Immature natural killer cell (primary cell): ENCODE measurements around the gene PTK6. TPM values are rescaled to one million over a fixed set of nuclear protein-coding genes. Genes with fewer than 3 reads are reported as not detected.
A peak's percentile ranks its signal among the peaks of the same experiment; 100 is the strongest.
"Not testable (repeated sequence)": the region's sequence is repeated elsewhere in the genome, so short reads cannot be mapped to it uniquely, and the experiment has no call there.

Experiments used
- DNase-seq, 3 donors: peaks; one replicate each; pipeline ENCODE4 v3.0.0; 2022; ENCODE audit warnings: mixed read lengths in 1 of 3
- H3K27ac Mint-ChIP-seq, 6 donors: one replicate each; pipeline ENCODE4 v1.8.0; 2020; ENCODE audit warnings: mixed read lengths in 6 of 6, mild to moderate bottlenecking in 5 of 6, inconsistent platforms in 4 of 6, moderate library complexity in 3 of 6
- H3K27me3 Mint-ChIP-seq, 3 donors: one replicate each; pipeline ENCODE4 v1.8.0; 2020 to 2021; ENCODE audit warnings: low read depth in 3 of 3, mild to moderate bottlenecking in 3 of 3, mixed read lengths in 3 of 3, moderate library complexity in 3 of 3, inconsistent platforms in 1 of 3
- H3K36me3 Mint-ChIP-seq, 3 donors: one replicate each; pipeline ENCODE4 v1.8.0; 2020; ENCODE audit warnings: mixed read lengths in 3 of 3, inconsistent platforms in 2 of 3, mild to moderate bottlenecking in 2 of 3
- H3K4me1 Mint-ChIP-seq, 2 donors: one replicate each; pipeline ENCODE4 v1.8.0; 2020; ENCODE audit warnings: inconsistent platforms in 2 of 2, mild to moderate bottlenecking in 2 of 2, mixed read lengths in 2 of 2, moderate library complexity in 1 of 2
- H3K4me3 Mint-ChIP-seq, 5 donors: one replicate each; pipeline ENCODE4 v1.8.0; 2020; ENCODE audit warnings: mild to moderate bottlenecking in 5 of 5, mixed read lengths in 5 of 5, inconsistent platforms in 3 of 5, moderate library complexity in 3 of 5
- H3K9me3 Mint-ChIP-seq, 6 donors: one replicate each; pipeline ENCODE4 v1.8.0; 2020; ENCODE audit warnings: mild to moderate bottlenecking in 6 of 6, mixed read lengths in 6 of 6, inconsistent platforms in 4 of 6, moderate library complexity in 3 of 6
- polyA plus RNA-seq, 3 donors: library from polyadenylated mRNA; unstranded; fragments of 300-500 nt; fragmentation: Illumina TruSeq; gene quantifications; one replicate each; pipeline ENCODE4 v1.2.3, GENCODE V29; 2021

The PTK6 gene
- polyA plus RNA-seq, 3 donors from 2014 or later: 0.37 TPM; not detected in 2

DNA sequence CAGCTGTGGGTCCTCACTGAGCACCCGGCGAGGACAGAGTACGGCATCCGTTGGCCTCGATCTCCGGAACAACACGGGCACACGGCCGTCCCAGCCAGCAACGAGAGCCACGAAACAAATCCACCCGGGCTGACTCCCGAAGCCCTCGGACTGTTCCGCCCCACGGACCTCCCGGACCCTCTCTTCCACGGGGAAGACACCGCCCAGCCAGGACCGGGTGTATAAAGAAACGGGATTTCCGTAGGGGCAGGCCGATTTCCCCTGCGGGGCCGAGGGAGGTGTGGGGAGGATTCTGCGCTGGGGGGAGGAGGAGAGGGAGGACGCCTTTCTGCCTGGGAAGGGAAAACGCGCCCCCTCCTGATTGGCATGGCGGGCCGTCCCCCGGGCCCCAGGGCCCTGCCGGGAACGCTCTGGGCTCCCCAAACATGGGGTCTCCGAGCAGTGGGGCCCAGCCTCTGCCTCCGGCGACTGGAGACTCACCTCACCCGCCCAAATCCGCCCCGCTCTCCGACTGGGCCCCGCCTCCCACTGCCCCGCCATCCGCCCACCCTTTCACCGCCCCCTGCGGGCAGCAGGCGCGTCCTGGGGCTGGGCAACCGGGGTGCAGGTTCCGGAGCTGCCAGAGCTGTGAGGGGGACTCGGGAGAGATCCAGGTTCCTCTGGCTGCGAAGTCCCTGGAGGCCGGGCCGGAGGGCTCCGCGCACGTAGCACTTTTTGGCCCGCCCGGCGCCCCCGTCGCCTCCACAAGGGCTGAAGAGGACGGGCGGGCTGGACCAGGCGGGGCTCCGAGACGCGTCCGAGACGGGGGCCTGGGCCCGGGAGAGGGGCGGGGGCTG, 17.3 kb downstream of the PTK6 start:
- peak overlapping the region in 3 of 6 donors; percentile 35 to 61 (median 60) for H3K27ac Mint-ChIP-seq
- peaks cover 0 to 7% (median 3%) of the 10 kb centered on the region in 3 donors for H3K36me3 Mint-ChIP-seq
- peaks cover 0 to 2% (median 0%) of the 10 kb centered on the region in 6 donors for H3K9me3 Mint-ChIP-seq
- peaks cover 0 to 4% (median 3%) of the 10 kb centered on the region in 3 donors for H3K27me3 Mint-ChIP-seq
- DNase-seq: peak; percentile 60 to 70 (median 67)
- H3K4me3 Mint-ChIP-seq: peak overlapping the region; percentile 66 to 79 (median 76)
- H3K4me1 Mint-ChIP-seq: peaks cover 0 to 11% of the 10 kb centered on the region in 2 donors

DNA sequence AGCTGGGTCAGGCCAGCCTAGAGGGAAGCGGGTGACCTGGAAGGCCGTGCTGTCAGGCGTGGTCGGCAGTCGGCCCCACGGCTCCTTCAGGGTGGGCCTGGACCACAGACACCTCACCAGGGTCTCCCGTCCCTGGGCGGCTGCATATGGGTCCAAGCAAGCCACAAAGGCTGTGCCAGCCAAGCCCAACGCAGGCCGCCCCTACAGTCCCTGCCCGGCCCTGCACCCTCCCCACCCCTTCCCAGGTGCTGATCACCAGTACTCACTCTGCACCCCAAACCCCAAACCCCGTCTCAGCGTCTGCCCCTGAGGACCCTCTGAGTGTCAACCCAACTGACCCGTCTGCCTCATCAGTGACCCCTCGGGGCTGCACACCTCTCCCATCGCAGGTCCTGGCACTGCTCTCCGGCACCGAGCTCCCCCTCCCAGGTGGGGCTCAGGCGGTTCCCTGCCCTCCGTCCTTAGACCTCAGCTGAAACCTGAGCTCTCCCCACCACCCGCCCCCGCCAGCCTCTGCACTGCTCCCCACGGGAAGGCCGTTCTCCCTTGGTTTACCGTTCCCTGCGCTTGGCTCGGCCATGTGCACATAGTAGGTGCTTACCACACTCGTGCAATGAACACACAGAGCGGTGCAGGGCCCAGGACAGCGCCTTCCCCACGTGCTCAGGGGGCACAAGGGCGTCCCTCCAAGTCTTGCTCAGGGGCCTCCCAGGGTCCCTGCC, 18.1 kb downstream of the PTK6 start:
- H3K4me1 Mint-ChIP-seq: peaks cover 5 to 13% of the 10 kb centered on the region in 2 donors
- peak overlapping the region in 3 of 6 donors; percentile 35 to 81 (median 60) for H3K27ac Mint-ChIP-seq
- peaks cover 0 to 7% (median 3%) of the 10 kb centered on the region in 3 donors for H3K36me3 Mint-ChIP-seq
- H3K9me3 Mint-ChIP-seq: peaks cover 0 to 2% (median 0%) of the 10 kb centered on the region in 6 donors
- no peak for DNase-seq
- H3K4me3 Mint-ChIP-seq: peak overlapping the region; percentile 66 to 79 (median 76)
- peaks cover 0 to 7% (median 6%) of the 10 kb centered on the region in 3 donors for H3K27me3 Mint-ChIP-seq

DNA sequence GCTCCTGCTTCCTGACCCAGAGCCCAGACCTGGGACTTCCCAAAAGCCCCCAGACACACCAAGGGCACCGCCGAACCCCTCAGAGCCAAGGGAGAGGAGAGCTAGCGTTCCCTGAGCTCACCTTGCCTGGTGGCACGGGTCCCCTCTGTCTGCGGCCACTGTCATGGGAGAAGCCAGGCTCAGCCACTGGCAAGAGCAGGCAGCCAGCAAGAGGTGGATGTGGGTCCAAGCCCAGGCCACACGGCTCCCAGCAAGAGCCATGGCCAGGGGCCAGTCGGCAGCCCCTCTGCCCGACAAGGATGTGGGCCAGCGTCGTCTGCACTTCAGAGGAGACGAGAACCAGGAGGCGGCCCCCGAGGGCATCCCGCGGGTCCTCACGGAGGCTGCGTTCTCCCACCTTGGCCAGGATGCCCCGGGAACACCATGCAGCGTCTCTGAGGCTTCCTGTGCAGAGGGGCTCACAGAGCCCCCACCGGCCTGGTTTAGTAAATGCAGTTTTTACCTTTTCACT, 18.8 kb downstream of the PTK6 start:
- Mint-ChIP-seq H3K36me3 (peaks cover 0 to 3% (median 0%) of the 10 kb centered on the region in 3 donors), H3K27ac (peak overlapping the region in 1 of 6 donors; percentile 81), H3K9me3 (peaks cover 0 to 1% (median 0%) of the 10 kb centered on the region in 6 donors), H3K4me3 (peak overlapping the region; percentile 10 to 72 (median 61)), H3K4me1 (peaks cover 5 to 10% of the 10 kb centered on the region in 2 donors), H3K27me3 (peaks cover 1 to 10% (median 4%) of the 10 kb centered on the region in 3 donors)
- no peak for DNase-seq

- Mint-ChIP-seq H3K4me1 (peaks cover 5 to 9% of the 10 kb centered on the region in 2 donors), H3K36me3 (peaks cover 0 to 2% (median 0%) of the 10 kb centered on the region in 3 donors), H3K9me3 (peaks cover 0 to 4% (median 0%) of the 10 kb centered on the region in 6 donors), H3K27ac (no peak overlapping the region), H3K27me3 (peaks cover 5 to 11% (median 10%) of the 10 kb centered on the region in 3 donors), H3K4me3 (peak overlapping the region in 4 of 5 donors; percentile 27 to 60 (median 34))
- DNase-seq: no peak
Observed at GRCh38 chr20:63517376-63518309, 19.5 kb downstream of the PTK6 start.

GRCh38 chr20:63514520-63514919, 22.7 kb downstream of the PTK6 start:
- not testable (repeated sequence) for H3K9me3 Mint-ChIP-seq, H3K27ac Mint-ChIP-seq, DNase-seq, H3K4me1 Mint-ChIP-seq, H3K4me3 Mint-ChIP-seq, H3K36me3 Mint-ChIP-seq
- H3K27me3 Mint-ChIP-seq: peaks cover 5 to 13% (median 12%) of the 10 kb centered on the region in 3 donors

DNA sequence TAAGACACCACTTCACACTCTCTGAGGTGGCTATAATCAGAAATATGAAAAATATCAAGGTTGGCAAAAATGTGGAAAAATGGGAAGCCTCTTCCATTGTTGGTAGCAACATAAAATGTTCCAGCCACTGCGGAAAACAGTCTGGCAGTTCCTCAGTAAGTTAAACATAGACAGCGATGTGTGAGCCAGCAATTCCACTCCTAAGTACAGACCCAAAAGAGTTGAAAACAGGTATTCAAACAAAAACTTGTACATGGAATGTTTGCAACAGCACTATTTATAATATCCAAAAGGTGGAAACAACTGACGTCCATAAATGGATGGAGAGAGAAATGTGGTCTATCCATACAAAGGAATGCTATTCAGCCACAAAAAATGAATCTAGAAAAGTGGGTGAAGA, 24.0 kb downstream of the PTK6 start:
- H3K27me3 Mint-ChIP-seq: peaks cover 7 to 19% (median 9%) of the 10 kb centered on the region in 3 donors
- H3K36me3 Mint-ChIP-seq: no peaks in the 10 kb centered on the region
- no peak for DNase-seq
- H3K27ac Mint-ChIP-seq: no peak overlapping the region
- peaks cover 0 to 4% (median 0%) of the 10 kb centered on the region in 6 donors for H3K9me3 Mint-ChIP-seq
- H3K4me3 Mint-ChIP-seq: no peak overlapping the region
- peaks cover 2 to 5% of the 10 kb centered on the region in 2 donors for H3K4me1 Mint-ChIP-seq

DNA sequence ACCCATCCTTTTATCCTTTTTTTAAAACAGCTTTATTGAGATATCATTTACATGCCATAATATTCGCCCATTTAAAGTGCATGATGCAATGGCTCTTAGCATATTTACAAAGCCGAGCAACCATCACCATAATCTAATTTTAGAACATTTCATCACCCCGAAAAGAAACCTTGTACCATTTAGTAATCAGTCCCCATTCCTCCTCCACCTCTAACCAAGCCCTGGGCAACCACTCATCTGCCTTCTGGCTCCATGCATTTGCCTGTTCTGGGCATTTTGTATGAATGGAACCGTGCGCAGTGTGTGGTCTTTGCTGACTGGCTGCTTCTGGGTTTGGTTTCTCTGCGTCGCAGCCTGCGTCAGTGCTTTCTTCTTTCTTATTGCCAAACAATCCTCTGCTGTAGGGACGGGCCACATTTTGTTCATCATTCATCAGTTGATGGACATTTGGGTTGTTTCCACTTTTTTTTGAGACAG, 28.1 kb downstream of the PTK6 start:
- no peak overlapping the region for H3K27ac Mint-ChIP-seq
- H3K4me1 Mint-ChIP-seq: no peaks in the 10 kb centered on the region
- H3K9me3 Mint-ChIP-seq: peaks cover 0 to 9% (median 0%) of the 10 kb centered on the region in 6 donors
- DNase-seq: no peak
- H3K4me3 Mint-ChIP-seq: no peak overlapping the region
- peaks cover 6 to 21% (median 11%) of the 10 kb centered on the region in 3 donors for H3K27me3 Mint-ChIP-seq
- H3K36me3 Mint-ChIP-seq: peaks cover 0 to 3% (median 1%) of the 10 kb centered on the region in 3 donors

GRCh38 chr20:63508072-63508768, 29.0 kb downstream of the PTK6 start:
- Mint-ChIP-seq H3K4me1 (no peaks in the 10 kb centered on the region), H3K4me3 (no peak overlapping the region), H3K27me3 (peaks cover 2 to 19% (median 8%) of the 10 kb centered on the region in 3 donors), H3K9me3 (peaks cover 0 to 6% (median 0%) of the 10 kb centered on the region in 6 donors), H3K27ac (no peak overlapping the region), H3K36me3 (peaks cover 0 to 3% (median 3%) of the 10 kb centered on the region in 3 donors)
- no peak for DNase-seq

DNA sequence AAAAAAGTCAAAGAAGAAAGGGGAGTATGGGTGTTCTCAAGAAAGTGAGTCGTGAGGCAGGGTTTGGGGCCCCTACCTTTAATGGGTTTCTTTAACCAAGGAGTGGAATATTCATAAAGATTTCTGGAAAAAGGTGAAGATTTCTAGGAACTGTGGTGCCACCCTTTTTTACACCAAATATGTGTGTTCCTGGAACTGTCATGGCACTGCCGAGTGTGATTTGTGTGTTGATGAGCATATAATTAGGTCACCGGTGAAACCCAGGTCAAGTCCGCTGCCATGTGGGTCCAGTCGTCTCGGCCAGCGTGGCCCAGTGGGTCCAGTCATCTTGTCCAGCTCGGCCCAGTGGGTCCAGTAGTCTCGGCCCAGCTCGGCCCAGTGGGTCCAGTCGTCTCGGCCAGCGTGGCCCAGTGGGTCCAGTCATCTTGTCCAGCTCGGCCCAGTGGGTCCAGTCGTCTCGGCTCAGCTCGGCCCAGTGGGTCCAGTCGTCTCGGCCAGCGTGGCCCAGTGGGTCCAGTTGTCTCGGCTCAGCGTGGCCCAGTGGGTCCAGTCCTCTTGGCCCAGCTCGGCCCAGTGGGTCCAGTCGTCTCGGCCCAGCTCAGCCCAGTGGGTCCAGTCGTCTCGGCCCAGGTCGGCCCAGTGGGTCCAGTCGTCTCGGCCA, 30.0 kb downstream of the PTK6 start:
- H3K27me3 Mint-ChIP-seq: peaks cover 2 to 13% (median 6%) of the 10 kb centered on the region in 3 donors
- H3K27ac Mint-ChIP-seq: no peak overlapping the region
- H3K4me3 Mint-ChIP-seq: no peak overlapping the region
- no peak for DNase-seq
- peaks cover 0 to 5% (median 0%) of the 10 kb centered on the region in 6 donors for H3K9me3 Mint-ChIP-seq
- H3K4me1 Mint-ChIP-seq: no peaks in the 10 kb centered on the region
- peaks cover 0 to 3% (median 3%) of the 10 kb centered on the region in 3 donors for H3K36me3 Mint-ChIP-seq

DNA sequence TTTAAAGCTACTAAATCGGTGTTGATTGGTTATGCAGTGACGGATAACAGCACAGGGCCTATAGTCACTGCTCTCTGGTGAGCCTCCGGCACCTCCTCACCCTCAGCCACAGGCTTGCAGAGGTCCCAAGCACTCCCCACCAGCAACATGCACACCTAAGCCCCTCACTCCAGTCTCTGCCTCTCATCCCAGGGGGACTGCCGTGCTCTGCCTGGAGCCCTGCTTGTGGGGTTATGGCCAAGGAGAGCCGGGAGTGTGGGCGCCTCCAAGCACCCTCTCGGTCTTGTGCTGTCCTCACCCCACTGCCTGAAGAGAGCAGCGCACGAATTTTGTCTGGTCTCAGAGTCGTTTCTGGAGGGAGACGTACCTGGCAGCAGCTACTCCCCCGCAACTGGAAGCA, 31.5 kb downstream of the PTK6 start:
- peaks cover 0 to 3% (median 3%) of the 10 kb centered on the region in 3 donors for H3K36me3 Mint-ChIP-seq
- no peak for DNase-seq
- no peaks in the 10 kb centered on the region for H3K4me1 Mint-ChIP-seq
- peaks cover 0 to 5% (median 0%) of the 10 kb centered on the region in 6 donors for H3K9me3 Mint-ChIP-seq
- H3K27ac Mint-ChIP-seq: no peak overlapping the region
- H3K27me3 Mint-ChIP-seq: peaks cover 4 to 10% (median 6%) of the 10 kb centered on the region in 3 donors
- no peak overlapping the region for H3K4me3 Mint-ChIP-seq

GRCh38 chr20:63505281-63505680, 31.9 kb downstream of the PTK6 start:
- Mint-ChIP-seq H3K9me3 (peaks cover 0 to 5% (median 0%) of the 10 kb centered on the region in 6 donors), H3K27me3 (peaks cover 2 to 9% (median 6%) of the 10 kb centered on the region in 3 donors), H3K36me3 (peaks cover 0 to 3% (median 3%) of the 10 kb centered on the region in 3 donors), H3K27ac (no peak overlapping the region), H3K4me1 (no peaks in the 10 kb centered on the region), H3K4me3 (no peak overlapping the region)
- no peak for DNase-seq

DNA sequence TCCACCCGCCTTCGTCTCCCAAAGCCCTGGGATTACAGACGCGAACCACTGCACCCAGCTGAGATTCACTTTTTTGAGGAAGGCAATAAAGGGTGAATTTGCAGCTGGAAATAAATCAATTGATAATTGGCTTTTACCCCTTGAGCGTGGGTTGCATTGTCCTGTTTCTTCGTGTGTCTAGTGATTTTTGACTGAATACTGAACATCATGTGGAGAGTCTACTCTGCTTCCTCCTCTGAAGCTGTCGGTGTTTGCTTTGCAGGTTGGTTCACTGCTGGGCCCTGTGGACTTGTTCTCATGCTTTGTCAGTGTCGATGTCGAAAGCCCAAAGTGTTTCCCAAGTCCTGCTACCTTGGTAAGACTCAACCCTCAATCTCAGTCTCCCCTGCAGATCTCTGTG, 32.5 kb downstream of the PTK6 start:
- Mint-ChIP-seq H3K36me3 (peaks cover 0 to 3% (median 3%) of the 10 kb centered on the region in 3 donors), H3K4me1 (no peaks in the 10 kb centered on the region), H3K27me3 (peaks cover 2 to 9% (median 6%) of the 10 kb centered on the region in 3 donors), H3K9me3 (peaks cover 0 to 5% (median 0%) of the 10 kb centered on the region in 6 donors), H3K27ac (no peak overlapping the region), H3K4me3 (no peak overlapping the region)
- no peak for DNase-seq
